DND-41 (cell line): ENCODE data around the gene AAGAB.

Source experiments
- ATAC-seq: fragments of 200-7000 bp; cut with Tn5 transposase; 3 replicates; pipeline ENCODE4 v1.9.1; 2021; ENCODE audit warnings: low read depth; ENCODE audit not compliant: insufficient read depth
- DNase-seq: peaks from one replicate; pipeline ENCODE4 v3.0.0-alpha.2; 2020
- H2AFZ ChIP-seq: 2 replicates; pipeline ENCODE4 v1.6.0; 2012; ENCODE audit warnings: low read depth, low read length
- H3K27ac ChIP-seq: 2 replicates; pipeline ENCODE4 v1.5.1; 2012; ENCODE audit warnings: low read length, inconsistent platforms
- H3K27me3 ChIP-seq: fragments of 200-600 bp; sonication (generic); 2 replicates; pipeline ENCODE4 v1.6.0; 2012; ENCODE audit warnings: low read length, mild to moderate bottlenecking, inconsistent platforms; ENCODE audit not compliant: insufficient read depth, poor library complexity
- H3K36me3 ChIP-seq: 2 replicates; pipeline ENCODE4 v1.5.1; 2012; ENCODE audit warnings: low read length, inconsistent platforms; ENCODE audit not compliant: insufficient read depth
- H3K4me1 ChIP-seq: 2 replicates; pipeline ENCODE4 v1.5.1; 2012; ENCODE audit warnings: mild to moderate bottlenecking, low read length; ENCODE audit not compliant: insufficient read depth
- H3K4me2 ChIP-seq: 2 replicates; pipeline ENCODE4 v1.6.0; 2012; ENCODE audit warnings: mild to moderate bottlenecking, moderate library complexity, low read length, inconsistent platforms; ENCODE audit not compliant: insufficient read depth
- H3K4me3 ChIP-seq, 2 experiments: fragments of 200-600 bp in 1 of 2; shearing (Covaris generic) in 1 of 2; 2 replicates each; pipeline ENCODE4 v1.5.1; 2012 to 2016; ENCODE audit warnings: inconsistent platforms in 2 of 2, low read length in 2 of 2, mild to moderate bottlenecking in 2 of 2, low read depth in 1 of 2, moderate library complexity in 1 of 2
- H3K79me2 ChIP-seq: 2 replicates; pipeline ENCODE4 v1.6.0; 2012; ENCODE audit warnings: low read length, inconsistent platforms; ENCODE audit not compliant: insufficient read depth
- H3K9ac ChIP-seq: 2 replicates; pipeline ENCODE4 v1.6.0; 2012; ENCODE audit warnings: low read depth, mild to moderate bottlenecking, inconsistent platforms, low read length, moderate library complexity
- H3K9me3 ChIP-seq: 2 replicates; pipeline ENCODE4 v1.5.1; 2012; ENCODE audit warnings: low read length, moderate library complexity, mild to moderate bottlenecking, inconsistent platforms; ENCODE audit not compliant: insufficient read depth, severe bottlenecking
- H4K20me1 ChIP-seq: 2 replicates; pipeline ENCODE4 v1.6.0; 2012; ENCODE audit warnings: low read length; ENCODE audit not compliant: insufficient read depth
- CTCF ChIP-seq: IDR thresholded peaks from 2 replicates; pipeline ENCODE4 v1.5.1; 2012; ENCODE audit warnings: borderline replicate concordance, low read length, moderate library complexity, mild to moderate bottlenecking; ENCODE audit not compliant: poor library complexity, severe bottlenecking; ENCODE audit errors: extremely low read depth
- EZH2 ChIP-seq: IDR thresholded peaks from 3 replicates; pipeline ENCODE4 v1.6.1; 2012; ENCODE audit warnings: borderline replicate concordance, low read depth, mild to moderate bottlenecking, moderate library complexity, low read length, inconsistent platforms; ENCODE audit not compliant: severe bottlenecking

AAGAB gene

GRCh38 chr15:67185051-67185450 is 69.4 kb downstream of the AAGAB start:
- H3K4me2 ChIP-seq: no peak overlapping the region
- no peak overlapping the region for H3K27ac ChIP-seq
- H4K20me1 ChIP-seq: 0 out of 2 replicates have a peak, but pooled peaks cover 4% of the 10 kb centered on the region
- no peak for ATAC-seq
- no peak for TF ChIP-seq EZH2
- H2AFZ ChIP-seq: no peak overlapping the region
- no peaks in the 10 kb centered on the region for H3K79me2 ChIP-seq
- H3K9me3 ChIP-seq: no peaks in the 10 kb centered on the region
- DNase-seq: no peak
- H3K4me3 ChIP-seq: no peak overlapping the region
- H3K36me3 ChIP-seq: no peaks in the 10 kb centered on the region
- no peaks in the 10 kb centered on the region for H3K27me3 ChIP-seq
- no peaks in the 10 kb centered on the region for H3K4me1 ChIP-seq
- no peak overlapping the region for H3K9ac ChIP-seq

GRCh38 chr15:67184208-67184925 is 70.1 kb downstream of the AAGAB start:
- no peak for DNase-seq
- Histone ChIP-seq H3K9ac (no peak overlapping the region), H3K4me1 (no peaks in the 10 kb centered on the region)

GRCh38 chr15:67183443-67184169 is 70.9 kb downstream of the AAGAB start:
- Histone ChIP-seq H4K20me1 (0 out of 2 replicates have a peak, but pooled peaks cover 4% of the 10 kb centered on the region), H3K27ac (no peak overlapping the region), H2AFZ (no peak overlapping the region), H3K4me3 (no peak overlapping the region), H3K27me3 (no peaks in the 10 kb centered on the region), H3K9me3 (no peaks in the 10 kb centered on the region), H3K4me1 (no peaks in the 10 kb centered on the region), H3K4me2 (no peak overlapping the region), H3K36me3 (no peaks in the 10 kb centered on the region), H3K79me2 (no peaks in the 10 kb centered on the region), H3K9ac (no peak overlapping the region)
- ATAC-seq (no peak), DNase-seq (no peak)
- TF ChIP-seq CTCF (no peak), EZH2 (no peak)

More at GRCh38 chr15:67184208-67184925, 70.1 kb downstream of the AAGAB start:
- Histone ChIP-seq H3K4me3 (no peak overlapping the region), H3K27me3 (no peaks in the 10 kb centered on the region), H3K79me2 (no peaks in the 10 kb centered on the region), H4K20me1 (0 out of 2 replicates have a peak, but pooled peaks cover 4% of the 10 kb centered on the region), H3K4me2 (no peak overlapping the region), H2AFZ (no peak overlapping the region), H3K36me3 (no peaks in the 10 kb centered on the region), H3K27ac (no peak overlapping the region), H3K9me3 (no peaks in the 10 kb centered on the region)
- no peak for TF ChIP-seq EZH2
- no peak for TF ChIP-seq CTCF
- no peak for ATAC-seq

- H3K27ac ChIP-seq: no peak overlapping the region
- no peaks in the 10 kb centered on the region for H3K9me3 ChIP-seq
- no peaks in the 10 kb centered on the region for H3K79me2 ChIP-seq
- DNase-seq (no peak), ATAC-seq (no peak)
- no peaks in the 10 kb centered on the region for H3K36me3 ChIP-seq
- H4K20me1 ChIP-seq: 0 out of 2 replicates have a peak, but pooled peaks cover 4% of the 10 kb centered on the region
- no peaks in the 10 kb centered on the region for H3K27me3 ChIP-seq
- H3K4me2 ChIP-seq: no peak overlapping the region
- no peaks in the 10 kb centered on the region for H3K4me1 ChIP-seq
- no peak for TF ChIP-seq EZH2
- TF ChIP-seq CTCF: no peak
- no peak overlapping the region for H3K9ac ChIP-seq
- H3K4me3 ChIP-seq: no peak overlapping the region
- H2AFZ ChIP-seq: no peak overlapping the region
Observed at GRCh38 chr15:67181221-67181639, 73.2 kb downstream of the AAGAB start.
